HG02852 (cell line): ENCODE data around the gene TMC7.

Source experiments
- ATAC-seq: cut with Tn5 transposase; IDR thresholded peaks from one replicate; pipeline ENCODE4 v1.9.1; 2021; ENCODE audit warnings: mild to moderate bottlenecking, moderate library complexity; ENCODE audit not compliant: unreplicated experiment

The TMC7 gene

DNA sequence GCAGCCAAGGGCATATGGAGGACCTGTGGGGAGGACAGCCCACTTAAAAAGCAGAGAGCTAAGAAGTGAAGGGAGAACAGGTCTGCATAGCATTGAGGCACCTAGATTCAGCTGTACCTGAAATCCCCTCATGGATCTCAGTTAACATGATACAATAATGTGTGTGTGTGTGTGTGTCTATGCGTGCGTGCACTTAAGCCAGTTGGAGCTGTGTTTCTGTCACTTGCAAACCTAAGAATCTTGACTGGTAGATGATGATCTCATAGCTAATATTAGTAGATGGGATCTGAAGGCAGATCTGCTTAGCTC is 128.3 kb downstream of the TMC7 start:
- no peak for ATAC-seq
